Stimulated activated CD8-positive, alpha-beta memory T cell treated with anti-CD3 and anti-CD28 coated beads, Interleukin-7, amount 100 ng/mL, for 24 hours (primary cell): ENCODE results near the gene SPPL2C.

ENCODE experiments used
- DNase-seq: peaks from one replicate; pipeline ENCODE4 v3.0.0-alpha.2; 2020; ENCODE audit warnings: low read depth

The SPPL2C gene

DNA sequence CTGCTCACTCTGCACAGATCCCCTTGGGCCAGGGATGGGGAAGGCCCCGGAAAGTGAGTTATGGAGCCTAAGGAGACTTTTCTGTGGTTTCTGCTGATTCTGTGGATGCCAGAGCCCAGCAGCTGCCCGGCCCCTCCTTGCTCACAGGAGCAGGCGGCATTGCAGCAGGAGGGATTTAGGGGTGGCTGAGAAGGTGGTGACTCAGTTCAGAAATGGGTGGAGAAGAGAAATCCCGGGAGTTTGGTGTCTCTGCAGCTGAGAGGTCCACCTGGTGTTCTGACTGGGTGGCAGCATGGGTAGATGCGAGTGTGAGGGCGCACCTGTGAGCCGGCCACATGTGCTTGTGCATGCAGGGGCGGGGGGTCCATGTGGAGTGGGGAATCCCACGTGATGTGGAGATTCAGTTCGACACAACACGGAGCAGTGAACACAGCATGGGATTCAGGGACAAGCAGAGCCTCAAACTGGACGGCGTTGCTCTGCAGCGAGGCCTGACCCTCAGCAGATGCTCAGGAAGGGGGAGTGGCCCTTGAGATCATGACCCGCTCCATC is 16.0 kb upstream of the SPPL2C start:
- DNase-seq = no peak

DNA sequence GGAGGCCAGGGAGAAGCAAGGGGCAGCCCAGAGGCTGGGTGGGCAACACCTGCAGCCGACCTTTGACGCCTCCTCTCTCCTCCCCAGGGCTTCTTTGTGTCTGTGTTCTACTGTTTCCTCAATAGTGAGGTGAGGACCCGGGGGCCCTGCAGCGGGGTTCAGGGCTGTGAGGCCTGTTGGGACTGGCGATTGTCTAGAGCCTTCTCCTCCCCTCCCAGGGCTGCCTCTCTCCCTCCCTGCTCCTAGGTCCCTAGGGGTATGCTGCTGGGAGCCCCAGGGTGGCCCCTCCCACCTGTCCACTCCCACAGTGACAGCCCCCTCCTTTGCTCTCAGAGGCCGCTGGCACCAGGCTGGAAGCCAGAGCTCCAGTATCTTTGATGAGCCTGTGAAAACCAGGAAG is 10.8 kb upstream of the SPPL2C start:
- no peak for DNase-seq

DNA sequence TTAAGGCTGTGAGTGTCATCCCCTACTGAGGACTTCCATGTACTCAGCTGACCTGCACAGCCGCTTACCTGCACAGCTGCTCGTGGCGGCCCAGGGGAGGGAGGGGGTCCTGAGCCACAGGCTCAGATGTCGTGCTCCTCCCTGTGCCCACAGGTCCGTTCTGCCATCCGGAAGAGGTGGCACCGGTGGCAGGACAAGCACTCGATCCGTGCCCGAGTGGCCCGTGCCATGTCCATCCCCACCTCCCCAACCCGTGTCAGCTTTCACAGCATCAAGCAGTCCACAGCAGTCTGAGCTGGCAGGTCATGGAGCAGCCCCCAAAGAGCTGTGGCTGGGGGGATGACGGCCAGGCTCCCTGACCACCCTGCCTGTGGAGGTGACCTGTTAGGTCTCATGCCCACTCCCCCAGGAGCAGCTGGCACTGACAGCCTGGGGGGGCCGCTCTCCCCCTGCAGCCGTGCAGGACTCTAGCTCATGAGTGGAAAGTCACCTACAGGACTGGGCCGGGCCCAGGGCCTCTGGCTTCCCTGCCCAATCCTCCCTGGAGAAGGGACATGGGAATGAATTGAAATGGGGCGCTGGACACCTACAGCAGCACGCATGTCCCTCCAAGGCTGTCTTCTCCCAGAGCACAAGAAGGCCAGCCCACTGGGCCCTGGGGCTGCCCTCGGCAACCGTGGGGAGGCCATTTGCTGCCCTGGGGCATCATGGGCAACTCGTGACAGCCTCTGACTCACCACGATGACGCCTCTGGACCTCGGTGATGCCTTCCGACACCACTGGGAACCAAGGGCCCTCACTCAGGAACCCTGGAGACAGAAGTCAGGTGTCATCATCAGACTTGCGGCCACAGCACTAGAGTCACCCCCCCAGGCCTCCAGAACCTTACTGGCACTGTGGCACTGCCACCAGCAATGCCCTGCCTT is 9.9 kb upstream of the SPPL2C start:
- no peak for DNase-seq

DNA sequence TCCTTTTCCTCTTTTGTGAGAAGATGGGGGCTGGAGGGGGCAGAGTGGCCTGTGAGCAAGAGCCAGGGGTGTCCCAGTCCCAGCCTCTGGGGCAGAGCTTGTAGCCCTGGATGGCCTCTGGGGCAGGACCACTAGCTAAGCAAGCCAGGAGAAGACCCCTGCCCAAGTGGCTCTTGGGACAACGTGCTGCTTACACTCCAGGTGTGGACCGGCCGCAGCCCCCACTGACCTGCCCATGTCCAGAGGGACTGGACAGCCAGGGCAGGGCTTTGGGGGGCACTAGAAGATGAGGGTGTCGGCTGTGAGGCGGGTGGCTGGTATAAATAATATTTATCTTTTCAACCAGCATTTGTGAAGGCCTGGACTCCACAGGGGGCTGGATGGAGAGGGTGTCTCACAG is 9.2 kb upstream of the SPPL2C start:
- DNase-seq = no peak

DNA sequence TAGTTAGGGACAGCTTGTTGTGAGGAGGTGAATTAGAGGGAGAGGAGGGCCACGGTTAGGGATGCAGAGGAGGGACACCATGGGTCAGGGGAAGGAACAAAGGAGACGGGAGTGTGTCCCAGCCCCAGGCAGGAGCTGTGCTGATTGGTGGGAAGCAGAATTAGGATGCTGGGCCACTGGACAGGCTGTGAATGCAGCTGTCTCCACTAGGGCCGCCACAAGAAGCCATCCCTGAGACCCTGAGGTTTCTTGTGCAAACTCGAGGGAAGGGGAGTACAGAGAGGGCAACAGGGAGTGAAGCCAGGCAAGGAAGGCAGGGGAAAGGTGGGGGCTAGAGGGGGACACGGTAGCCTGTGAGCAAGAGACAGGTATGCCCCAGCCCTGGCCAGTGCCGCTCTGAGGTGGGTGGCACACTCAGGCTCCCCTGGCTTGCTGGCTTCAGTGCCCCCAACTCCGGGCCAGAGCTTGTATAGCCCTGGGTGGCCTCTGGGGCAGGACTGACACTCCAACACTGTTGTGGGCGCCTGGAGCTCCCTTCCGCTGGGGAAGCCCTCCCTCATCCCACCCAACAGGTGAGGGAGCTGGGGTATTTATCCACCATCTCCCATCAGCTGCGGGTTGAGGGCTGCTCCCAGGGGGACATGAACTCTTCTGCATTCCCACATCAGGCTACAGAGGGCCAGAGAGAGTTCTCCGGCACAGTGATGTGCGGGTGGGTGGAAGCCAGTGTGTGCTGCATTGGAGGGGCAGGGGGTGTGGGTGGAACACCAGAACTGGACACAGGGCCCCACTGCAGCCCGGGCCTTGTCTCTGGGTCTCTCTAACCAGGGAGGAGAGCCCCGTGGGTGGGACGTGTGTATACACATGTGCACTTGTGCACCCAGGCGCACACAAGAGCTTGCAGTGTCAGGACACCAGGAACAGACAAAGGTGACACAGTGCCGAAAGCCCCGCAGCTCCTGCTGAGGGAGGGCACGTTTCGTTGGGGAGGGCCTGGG is 8.3 kb upstream of the SPPL2C start:
- DNase-seq = no peak

DNA sequence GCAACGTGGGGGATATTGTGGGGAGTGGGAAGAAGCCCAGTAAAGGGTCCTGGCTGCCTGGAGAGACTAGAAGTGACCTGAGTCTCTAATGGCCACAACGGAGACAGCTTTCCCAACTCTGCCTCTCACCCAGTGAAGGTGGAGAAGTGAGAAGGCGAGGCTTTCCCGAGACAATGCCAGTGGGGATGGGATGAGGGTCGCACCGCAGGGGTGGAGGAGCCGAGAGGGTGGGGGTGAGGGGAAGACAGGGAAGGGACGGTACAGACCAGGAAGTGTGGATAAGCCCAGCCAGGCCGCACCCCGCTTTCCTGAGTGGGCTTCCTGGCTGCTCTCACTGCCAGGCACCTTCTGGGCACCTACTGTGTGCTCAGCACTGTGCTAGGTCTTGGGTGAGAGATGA is 7.5 kb upstream of the SPPL2C start:
- DNase-seq = no peak

DNA sequence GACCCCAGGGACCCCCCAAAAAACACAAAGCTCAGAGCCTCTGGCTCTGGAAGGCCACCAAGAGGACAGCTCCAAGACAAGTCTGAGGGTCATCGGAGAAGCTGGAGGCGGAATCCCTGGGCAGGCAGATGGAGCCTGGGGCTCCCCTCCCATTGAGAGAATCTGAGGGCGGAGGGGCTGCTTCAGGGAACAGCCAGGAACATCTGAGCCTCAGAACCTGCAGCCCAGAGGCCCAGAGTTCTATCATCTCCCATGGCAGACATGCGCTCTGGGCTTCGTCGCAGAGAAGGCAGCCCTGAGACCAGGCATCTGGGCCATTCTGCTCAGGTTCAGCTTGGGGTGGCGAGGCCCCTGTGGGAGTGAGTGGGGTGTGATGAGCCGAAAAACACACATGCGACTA is 7.1 kb upstream of the SPPL2C start:
- DNase-seq = no peak

DNA sequence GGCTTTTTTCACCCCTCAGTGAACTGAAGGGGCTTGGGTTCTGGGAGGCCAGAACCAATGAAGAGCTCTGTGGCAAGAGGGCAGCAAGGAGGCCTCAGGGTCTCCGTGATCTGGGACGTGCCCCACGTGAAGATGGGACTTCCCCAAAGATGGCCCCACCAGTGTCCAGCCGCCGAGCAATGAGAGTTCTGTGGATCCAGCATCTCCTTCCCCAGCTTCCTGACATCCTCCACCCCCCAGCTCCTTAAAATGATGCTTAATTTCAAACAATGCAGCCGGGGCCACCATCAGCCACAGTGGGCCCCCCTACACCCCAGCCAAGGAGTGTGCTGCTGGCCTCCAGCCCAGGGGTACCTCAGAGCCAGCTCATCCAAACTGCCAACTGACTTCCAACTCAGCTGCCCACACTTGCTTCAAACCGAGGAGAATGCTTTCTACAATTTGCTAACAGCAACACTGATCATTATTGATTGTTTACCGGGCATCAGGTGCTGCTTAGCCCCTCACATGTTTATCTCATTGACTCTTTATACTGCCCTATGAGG is 5.9 kb upstream of the SPPL2C start:
- no peak for DNase-seq

DNA sequence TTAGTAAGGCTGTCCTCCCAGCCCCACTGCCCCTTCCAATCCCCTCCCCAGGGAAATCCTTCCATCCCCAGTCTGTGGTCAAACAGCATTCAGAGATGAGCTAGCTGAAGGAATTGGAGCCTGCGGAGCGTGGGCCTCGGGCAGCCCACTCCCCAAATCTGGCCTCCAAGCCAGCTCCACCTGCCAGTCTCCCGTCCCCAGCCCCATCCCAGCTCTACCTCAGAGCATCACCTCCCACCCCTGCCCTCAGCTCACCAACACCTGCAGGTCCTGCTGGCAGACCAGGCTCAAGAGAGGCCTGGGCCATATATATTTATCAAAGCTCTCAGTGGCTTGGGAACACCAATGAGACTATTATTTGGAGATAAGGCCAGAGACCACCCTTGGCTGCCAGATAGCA is 5.2 kb upstream of the SPPL2C start:
- DNase-seq = no peak

DNA sequence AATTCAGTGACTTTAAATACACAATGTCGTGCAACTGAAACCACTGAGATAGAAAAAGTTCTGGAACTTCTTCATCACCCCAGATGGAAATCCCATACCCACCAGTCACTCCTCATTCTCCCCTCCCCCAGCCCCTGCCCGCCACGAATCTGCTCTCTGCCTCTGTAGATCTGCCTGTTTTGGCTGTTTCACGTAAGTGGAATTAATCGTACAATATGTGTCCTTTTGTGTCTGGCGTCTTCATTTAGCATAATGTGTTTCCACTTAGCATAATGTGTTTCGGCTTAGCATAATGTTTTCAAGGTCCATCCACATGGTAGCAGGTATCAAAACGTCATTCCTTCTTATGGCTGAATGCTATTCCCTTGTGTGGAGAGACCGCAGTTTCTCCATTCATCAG is 3.5 kb upstream of the SPPL2C start:
- no peak for DNase-seq

DNA sequence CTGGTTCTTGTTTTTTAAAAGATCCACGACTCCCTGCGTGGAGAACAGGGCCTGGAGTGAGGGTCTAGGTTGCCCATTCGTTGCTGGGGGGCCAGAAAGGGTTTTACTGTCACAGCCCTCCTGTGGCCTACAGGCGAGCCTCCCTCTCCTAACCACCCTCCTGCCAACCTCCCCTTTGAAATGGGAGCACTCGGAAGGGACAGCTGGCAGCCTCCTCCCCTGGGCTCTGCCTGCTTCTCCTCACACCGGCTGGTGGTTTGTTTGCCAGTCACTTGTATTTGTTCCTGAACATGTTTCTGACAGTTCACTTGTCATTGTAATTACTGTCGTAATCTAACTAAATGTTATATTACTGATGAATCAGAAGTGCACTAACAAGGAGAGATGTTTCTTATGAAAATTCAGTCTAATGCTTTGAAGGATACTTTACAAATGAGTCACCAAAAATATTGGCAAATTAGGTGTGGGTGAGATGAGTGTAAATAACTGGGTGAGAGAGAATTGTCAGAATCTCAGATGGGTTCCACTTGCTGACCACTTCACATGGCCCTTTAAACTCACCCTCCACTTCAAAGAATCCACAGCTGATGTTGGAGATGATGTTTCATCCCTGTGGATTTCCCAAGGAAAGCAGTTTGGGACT is 2.7 kb upstream of the SPPL2C start:
- DNase-seq = no peak

DNA sequence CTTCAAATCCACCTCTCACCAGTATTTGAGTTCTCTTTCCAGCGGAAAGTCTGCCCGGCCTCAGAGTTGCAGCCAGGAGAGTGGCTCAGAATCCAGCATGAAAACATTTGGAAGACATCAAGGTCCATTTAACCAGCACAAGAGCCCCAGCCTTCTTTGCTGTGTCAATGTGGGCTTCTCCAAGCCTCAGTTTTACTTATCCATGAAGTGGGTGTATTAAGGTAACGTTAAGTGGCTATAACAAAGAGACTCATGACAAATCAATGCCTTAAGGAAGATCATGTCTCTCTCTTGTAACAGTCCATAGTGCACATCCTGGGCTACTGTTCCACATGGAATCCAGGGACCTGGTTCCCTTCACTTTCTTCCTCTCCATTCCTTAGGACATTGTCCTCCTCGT is 959 bp upstream of the SPPL2C start:
- no peak for DNase-seq

DNA sequence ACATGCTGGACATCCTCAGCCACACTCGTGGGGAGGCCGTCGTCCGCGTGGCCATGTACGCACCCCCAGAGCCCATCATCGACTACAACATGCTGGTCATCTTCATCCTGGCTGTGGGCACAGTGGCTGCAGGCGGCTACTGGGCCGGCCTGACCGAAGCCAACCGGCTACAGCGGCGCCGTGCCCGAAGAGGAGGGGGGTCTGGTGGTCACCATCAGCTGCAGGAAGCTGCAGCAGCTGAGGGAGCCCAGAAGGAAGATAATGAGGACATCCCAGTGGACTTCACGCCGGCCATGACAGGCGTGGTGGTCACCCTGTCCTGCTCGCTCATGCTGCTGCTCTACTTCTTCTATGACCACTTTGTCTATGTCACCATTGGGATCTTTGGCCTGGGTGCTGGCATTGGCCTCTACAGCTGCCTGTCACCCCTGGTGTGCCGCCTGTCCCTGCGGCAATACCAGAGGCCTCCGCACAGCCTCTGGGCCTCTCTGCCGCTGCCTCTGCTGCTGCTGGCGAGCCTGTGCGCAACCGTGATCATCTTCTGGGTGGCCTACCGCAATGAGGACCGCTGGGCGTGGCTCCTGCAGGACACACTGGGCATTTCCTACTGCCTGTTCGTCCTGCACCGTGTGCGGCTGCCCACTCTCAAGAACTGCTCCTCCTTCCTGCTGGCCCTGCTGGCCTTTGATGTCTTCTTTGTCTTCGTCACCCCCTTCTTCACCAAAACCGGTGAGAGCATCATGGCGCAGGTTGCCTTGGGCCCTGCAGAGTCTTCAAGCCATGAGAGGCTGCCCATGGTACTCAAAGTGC is 900 bp downstream of the SPPL2C start:
- DNase-seq = no peak

DNA sequence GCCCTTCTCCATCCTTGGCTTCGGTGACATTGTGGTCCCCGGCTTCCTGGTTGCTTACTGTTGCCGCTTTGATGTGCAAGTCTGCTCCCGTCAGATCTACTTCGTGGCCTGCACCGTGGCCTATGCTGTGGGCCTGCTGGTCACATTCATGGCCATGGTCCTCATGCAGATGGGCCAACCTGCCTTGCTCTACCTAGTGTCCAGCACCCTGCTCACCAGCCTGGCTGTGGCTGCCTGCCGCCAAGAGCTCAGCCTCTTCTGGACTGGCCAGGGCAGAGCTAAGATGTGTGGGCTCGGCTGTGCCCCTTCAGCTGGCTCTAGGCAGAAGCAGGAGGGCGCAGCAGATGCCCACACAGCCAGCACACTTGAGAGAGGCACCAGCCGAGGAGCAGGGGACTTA is 1.5 kb downstream of the SPPL2C start:
- DNase-seq = no peak

DNA sequence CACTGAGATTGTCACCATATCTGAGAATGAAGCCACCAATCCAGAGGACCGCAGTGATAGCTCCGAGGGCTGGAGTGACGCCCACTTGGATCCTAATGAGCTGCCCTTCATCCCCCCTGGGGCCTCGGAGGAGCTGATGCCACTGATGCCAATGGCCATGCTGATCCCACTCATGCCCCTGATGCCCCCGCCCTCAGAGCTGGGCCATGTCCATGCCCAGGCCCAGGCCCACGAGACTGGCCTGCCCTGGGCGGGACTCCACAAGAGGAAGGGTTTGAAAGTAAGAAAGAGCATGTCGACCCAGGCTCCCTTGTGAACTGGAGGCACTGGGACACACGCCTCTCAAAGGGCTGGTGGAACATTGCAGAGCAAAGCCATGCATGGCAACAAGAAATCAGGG is 2.0 kb downstream of the SPPL2C start:
- no peak for DNase-seq

DNA sequence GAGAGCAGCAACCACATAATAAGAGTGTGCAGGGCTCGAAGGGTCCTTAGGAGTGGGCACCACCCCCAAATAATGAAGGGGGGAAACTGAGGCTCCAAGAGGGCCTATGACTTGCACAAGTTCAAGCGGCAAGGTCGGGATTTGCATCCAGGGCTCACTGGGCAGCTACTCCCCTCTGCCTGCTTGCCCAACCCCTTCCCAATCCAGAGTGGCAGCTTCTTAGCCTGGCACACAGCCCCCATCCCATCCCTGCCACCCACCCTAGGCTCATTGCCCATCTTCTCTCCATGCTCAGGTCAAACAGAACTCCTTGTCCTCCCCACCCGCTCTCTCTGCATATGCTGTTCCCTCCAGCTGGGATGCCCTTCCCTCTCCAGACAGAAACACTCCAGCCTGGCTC is 2.4 kb downstream of the SPPL2C start:
- no peak for DNase-seq

DNA sequence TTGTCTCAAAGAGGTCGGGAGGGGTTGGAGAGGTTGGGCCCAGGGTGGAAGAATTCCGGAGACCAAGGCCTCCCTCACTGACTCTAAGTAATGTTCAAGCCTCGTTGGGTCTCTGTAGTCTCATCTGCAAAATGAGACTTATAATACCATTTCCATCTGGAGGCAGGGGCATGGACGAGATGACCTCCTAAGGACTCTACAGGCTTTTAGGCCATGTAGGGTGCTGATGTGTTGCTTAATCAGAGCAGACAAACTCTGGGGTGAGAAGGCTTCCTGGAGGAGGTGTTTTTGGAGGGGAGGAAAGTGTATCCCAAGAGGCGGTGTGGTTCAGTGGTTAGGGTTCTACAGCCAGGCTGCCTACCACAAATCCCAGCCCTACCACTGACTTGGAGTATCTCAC is 3.1 kb downstream of the SPPL2C start:
- no peak for DNase-seq

DNA sequence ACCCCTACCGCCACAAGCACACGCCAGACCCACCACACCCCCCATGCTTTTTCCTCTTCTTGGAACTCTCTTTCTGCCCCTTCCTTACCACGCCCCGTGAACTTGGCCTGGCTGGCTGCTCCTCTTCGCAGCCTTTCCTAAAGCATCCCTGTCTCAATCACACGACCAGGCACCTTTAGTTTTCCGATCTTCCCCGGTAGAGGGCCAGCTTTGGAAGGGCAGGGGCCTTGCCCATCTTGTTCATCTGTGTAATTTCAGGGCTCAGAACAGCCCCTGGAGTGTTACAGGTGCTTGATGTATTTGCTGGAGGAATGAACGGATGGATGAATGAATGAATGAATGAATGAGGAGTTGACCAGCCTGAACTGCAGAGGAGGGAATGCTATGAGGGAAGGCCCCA is 3.7 kb downstream of the SPPL2C start:
- DNase-seq = no peak

DNA sequence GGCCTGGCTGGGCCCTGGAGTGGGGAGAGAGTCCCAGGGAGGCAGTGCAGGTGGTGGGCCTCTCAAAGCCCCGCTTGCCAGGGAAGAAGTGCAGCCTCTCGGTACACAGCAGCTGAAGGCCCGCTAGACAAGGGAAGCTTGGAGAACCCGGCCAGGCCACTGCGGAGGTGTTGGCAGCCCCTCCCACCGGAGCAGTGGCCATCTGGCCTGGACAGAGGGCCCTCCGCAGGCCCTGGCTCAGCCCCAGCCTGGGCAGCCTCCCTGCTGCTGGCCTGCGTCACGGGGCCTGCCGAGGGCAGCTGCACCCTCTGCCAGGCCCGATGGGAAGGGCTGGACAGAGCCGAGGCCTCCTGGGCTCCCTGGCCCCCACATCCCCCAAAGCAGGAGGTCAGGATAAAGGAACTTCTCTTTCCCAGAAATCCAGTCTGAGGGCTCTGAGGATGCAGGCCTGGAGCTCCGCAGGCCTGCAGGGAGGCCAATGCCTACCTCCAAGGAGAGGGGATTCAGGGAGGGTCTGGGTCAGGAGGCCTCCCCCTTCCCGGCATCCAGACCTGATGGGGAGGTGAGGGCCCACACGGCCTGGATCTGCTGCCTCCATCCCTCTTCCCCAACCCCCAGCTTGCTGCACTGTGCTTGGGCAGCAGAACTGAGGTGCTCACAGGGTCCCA is 4.3 kb downstream of the SPPL2C start:
- no peak for DNase-seq

DNA sequence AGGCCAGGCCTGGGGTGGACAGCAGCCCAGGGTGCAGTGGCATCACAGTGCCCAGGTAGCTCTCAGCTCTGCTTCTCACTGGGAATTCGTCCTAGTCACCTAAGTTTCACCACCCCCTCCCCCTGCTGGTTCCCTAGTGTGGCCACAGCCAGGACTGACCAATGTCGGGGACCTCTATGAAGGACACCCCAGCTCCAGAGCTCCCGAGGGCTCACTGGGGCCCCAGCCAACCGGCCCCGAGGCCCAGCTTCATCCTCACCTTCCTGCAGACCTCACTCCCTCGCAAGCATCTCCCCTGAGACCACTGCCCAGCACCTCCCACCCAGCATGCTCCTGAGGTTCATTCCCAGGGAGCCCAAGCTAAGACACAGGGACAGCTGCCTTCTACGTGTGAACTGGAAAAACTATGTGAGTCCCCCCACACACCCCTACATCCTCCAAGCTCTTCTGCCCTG is 4.9 kb downstream of the SPPL2C start:
- DNase-seq = no peak
